Muscle of arm (tissue), 12 donors: ENCODE results near the gene TRIM27. TPM values are rescaled to one million over a fixed set of nuclear protein-coding genes. Genes with fewer than 3 reads are reported as not detected.
A peak's percentile ranks its signal among the peaks of the same experiment; 100 is the strongest.
"Not testable (repeated sequence)": the region's sequence is repeated elsewhere in the genome, so short reads cannot be mapped to it uniquely, and the experiment has no call there.

ENCODE experiments used
- DNase-seq: peaks from one replicate; pipeline ENCODE4 v3.0.0-alpha.2; 2013
- polyA plus RNA-seq, 12 donors: library from polyadenylated mRNA; unstranded; fragments of 120-200 nt; gene quantifications; one replicate each; pipeline ENCODE4 v1.2.1, GENCODE V29; 2013; ENCODE audit not compliant: insufficient read length in 12 of 12

Gene TRIM27
- polyA plus RNA-seq, 12 donors = 36.6 to 56.1 (median 46.9) TPM; not detected in 1

GRCh38 chr6:28866205-28867085, 57.3 kb downstream of the TRIM27 start:
- DNase-seq = peak; percentile 68

DNA sequence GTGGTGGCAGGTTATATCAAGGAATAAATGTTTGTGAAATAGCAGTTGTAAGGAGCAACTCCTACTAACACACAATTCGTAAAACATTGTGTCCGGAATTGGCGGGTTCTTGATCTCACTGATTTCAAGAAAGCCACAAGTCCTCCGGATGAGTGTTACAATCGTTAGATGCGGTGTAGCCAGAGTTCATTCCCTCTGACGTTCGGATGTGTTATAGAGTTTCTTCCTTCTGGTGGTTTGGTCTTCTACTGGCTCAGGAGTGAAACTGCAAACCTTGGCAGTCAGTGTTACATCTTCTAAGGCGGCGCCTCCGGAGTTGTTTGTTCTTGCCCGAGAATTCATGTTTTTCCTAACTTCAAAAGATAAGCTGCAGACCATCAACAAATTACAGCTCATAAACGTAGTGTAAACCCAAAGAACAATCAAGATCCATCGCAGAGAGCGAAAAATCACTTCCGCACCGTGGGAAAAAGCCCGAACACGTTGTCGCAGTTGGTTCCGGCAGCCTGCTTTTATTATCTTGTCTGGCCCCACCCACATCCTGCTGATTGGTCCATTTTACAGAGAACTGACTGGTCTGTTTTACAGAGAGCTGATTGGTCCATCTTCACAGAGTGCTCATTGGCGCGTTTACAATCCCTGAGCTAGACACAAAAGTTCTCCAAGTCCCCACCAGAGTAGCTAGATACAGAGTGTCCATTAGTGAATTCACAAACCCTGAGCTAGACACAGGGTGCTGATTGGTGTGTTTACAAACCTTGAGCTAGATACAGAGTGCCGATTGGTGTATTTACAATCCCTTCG, 58.2 kb downstream of the TRIM27 start:
- DNase-seq = peak; percentile 23

DNA sequence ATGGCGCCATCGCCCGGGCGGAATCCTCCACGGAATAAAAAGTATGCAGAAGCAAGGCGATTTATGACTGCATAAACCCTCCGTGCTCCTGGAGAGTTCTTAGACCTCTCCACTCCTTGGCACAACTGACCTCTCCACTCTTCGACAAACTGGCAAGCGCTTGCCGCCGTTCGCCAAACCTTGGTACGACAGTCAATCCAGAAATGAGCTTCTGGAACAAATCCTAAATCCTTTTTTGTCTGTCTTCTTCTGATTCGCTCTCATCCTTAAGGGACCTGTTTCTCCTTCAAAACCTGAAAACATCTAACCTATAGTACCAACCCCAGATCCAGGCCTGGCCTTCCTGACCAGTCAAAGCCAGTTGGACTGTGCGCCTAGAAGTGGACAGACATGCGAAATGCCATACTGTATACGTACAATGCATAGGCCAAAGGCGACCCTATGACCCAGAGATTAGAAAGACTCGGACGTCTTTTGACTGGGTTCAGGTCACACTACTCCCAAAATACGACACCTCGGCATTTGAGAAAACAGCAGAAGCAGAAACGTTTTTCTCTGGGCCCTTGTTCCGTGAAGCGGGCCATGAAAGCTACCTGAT, 59.4 kb downstream of the TRIM27 start:
- no peak for DNase-seq

DNA sequence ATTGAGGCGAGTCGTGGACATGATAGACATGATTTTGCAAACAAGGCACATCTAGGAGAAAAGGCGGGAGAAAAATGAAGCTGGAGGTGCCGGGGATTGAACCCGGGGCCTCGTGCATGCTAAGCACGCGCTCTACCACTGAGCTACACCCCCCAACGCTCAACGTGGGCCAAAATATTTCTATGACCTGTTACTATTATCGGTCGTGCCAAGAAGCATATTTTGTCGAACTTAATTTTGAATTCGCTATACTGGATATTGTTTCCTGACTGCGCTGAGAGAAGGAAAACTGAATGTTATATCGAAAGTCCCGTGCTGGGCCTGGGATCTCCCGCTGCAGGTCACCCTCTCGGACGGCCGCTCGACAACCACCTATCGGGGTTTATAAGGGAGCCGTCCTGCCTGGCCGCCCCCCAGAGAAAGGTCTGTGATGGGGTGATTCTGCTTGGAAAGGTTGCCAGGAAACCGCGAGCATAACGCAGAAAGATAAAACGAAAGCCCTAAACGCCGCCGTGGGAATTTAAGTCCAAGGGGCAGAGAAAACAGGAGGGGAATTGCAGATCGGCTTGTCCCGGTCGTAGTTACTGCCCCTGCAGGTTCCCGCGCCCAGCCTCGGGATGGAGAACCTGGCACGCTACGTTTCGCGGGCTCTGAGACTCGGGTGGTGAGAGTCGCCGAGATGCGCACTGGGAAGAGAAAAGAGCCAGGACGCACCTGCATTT, 60.0 kb downstream of the TRIM27 start:
- peak; percentile 92 for DNase-seq

DNA sequence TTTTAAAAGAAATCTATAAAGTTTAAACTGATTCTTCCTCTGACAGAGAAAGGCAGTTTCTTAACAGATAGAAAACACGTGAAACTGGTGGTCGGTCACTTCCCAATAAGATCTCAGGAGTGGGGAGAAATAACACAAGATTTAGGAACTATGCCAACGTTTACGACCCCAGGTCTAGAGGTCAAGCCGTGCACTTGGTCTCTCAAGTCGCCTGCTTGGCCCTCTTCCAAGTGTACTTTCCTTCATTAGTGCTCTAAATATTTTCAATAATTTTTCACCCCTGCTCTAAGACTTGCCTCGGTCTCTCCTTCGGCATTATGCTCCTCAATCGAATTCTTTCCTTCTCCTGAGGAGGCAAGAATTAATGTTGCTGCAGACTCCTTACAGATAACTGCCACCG, 61.7 kb downstream of the TRIM27 start:
- no peak for DNase-seq

DNA sequence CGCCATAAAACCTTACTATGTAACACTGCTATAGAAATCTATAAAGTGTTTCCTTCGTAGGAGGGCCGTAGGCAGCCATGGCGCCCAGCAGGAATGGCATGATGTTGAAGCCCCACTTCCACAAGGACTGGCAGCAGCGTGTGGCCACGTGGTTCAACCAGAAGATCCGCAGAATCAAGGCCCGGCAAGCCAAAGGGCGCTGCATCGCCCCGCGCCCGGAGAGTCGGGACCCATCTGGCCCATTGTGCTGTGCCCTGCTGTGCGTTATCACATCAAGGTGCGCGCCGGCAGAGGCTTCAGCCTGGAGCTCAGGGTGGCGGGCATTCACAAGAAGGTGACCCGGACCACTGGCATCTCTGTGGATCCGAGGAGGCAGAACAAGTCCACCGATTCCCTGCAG, 62.4 kb downstream of the TRIM27 start:
- DNase-seq = no peak

DNA sequence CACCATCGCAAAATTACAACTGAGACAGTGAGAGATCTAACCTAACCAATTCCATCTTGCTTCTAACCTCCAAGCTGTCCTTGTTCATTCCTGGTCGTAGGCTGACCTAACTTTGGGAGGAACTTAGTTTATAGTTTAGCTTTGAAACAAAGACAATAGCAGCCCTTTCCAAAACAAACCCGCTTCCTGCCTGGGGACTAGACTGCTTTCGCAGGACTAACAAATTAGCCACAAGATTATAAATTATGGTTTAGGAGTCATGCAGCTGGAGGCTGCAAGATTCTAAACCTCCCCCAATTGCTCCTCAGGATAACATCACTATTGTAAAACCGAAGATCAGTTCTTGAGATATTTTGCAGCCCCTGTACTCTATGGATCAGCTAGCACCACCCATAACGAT, 63.2 kb downstream of the TRIM27 start:
- DNase-seq = no peak

DNA sequence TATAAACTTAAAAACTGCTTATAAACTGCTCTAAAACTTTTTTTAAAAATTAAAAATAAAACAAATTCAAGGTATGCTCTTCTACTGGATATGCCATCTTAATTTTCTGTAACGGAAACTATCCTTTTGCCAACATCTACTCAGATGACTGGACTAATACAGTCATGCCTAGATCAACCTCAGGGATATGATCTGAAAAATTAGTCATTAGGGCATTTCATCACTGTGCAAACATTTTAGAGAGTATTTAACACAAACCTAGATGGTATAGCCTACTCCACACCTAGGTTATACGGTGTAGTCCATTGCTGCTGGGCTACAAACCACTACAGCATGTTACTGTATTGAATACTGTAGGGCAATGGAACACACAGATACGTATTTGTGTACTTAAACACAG, 64.8 kb downstream of the TRIM27 start:
- DNase-seq = no peak

GRCh38 chr6:28856620-28857005, 67.2 kb downstream of the TRIM27 start:
- DNase-seq = no peak

DNA sequence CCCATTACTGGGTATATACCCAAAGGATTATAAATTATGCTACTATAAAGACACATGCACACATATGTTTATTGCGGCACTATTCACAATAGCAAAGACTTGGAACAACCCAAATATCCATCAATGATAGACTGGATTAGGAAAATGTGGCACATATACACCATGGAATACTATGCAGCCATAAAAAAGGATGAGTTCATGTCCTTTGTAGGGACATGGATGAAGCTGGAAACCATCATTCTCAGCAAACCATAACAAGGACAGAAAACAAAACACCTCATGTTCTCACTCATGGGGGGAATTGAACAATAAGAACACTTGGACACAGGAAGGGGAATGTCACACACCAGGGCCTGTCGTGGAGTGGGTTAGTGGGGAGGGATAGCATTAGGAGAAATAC, 69.4 kb downstream of the TRIM27 start:
- DNase-seq = not testable (repeated sequence)

Other genes starting within 250 kb of the TRIM27 start
- 1 to 10 TPM in 10 of 12 donors, not detected in 2; 1.6 to 3.1 (median 2.5) TPM for gene ZNF311, start 81.3 kb upstream of the TRIM27 start, polyA plus RNA-seq
- gene OR2W1, start 121.2 kb upstream of the TRIM27 start, polyA plus RNA-seq = not detected
- not detected for gene OR2B3, start 163.3 kb upstream of the TRIM27 start, polyA plus RNA-seq
- not detected for gene OR2J1, start 175.5 kb upstream of the TRIM27 start, polyA plus RNA-seq
- not detected for gene OR2J3, start 184.1 kb upstream of the TRIM27 start, polyA plus RNA-seq
- gene OR2J2, start 246.9 kb upstream of the TRIM27 start, polyA plus RNA-seq = not detected